Parathyroid adenoma (tissue), 2 donors: Measurements from ENCODE around the gene EEF1A2.

Experiments
- H2AFZ ChIP-seq: fragments of 300-600 bp; sonication (generic); one replicate; pipeline ENCODE4 v1.7.0; 2017; ENCODE audit warnings: antibody characterized with exemption, mild to moderate bottlenecking
- H3K27ac ChIP-seq: fragments of 300-600 bp; sonication (generic); one replicate; pipeline ENCODE4 v1.7.0; 2017
- H3K27me3 ChIP-seq: fragments of 300-600 bp; sonication (generic); one replicate; pipeline ENCODE4 v1.7.0; 2017; ENCODE audit warnings: low read length; ENCODE audit not compliant: control insufficient read depth, insufficient read depth
- H3K36me3 ChIP-seq: fragments of 300-600 bp; sonication (generic); one replicate; pipeline ENCODE4 v1.7.0; 2017; ENCODE audit warnings: low read length; ENCODE audit not compliant: control insufficient read depth, insufficient read depth
- H3K4me1 ChIP-seq: fragments of 300-600 bp; sonication (generic); one replicate; pipeline ENCODE4 v1.7.0; 2017; ENCODE audit warnings: control low read depth
- H3K4me2 ChIP-seq: fragments of 300-600 bp; sonication (generic); one replicate; pipeline ENCODE4 v1.7.0; 2017; ENCODE audit warnings: low read length
- H3K4me3 ChIP-seq: fragments of 300-600 bp; sonication (generic); one replicate; pipeline ENCODE4 v1.7.0; 2017; ENCODE audit warnings: low read depth, low read length
- H3K79me2 ChIP-seq: fragments of 300-600 bp; sonication (generic); one replicate; pipeline ENCODE4 v1.7.0; 2017; ENCODE audit warnings: control low read depth
- H3K9ac ChIP-seq: fragments of 300-600 bp; sonication (generic); one replicate; pipeline ENCODE4 v1.7.0; 2017; ENCODE audit warnings: mild to moderate bottlenecking
- H3K9me3 ChIP-seq: fragments of 300-600 bp; sonication (generic); one replicate; pipeline ENCODE4 v1.7.0; 2017; ENCODE audit warnings: low read length; ENCODE audit not compliant: control insufficient read depth
- CTCF ChIP-seq: fragments of 300-600 bp; sonication (generic); IDR thresholded peaks from one replicate; pipeline ENCODE4 v1.7.0; 2017; ENCODE audit warnings: antibody characterized with exemption, mild to moderate bottlenecking
- donor health status: primary hyperparathyroidism.

Gene EEF1A2

GRCh38 chr20:63513207-63513606 is 14.3 kb upstream of the EEF1A2 start:
- Histone ChIP-seq H3K27ac (no peak overlapping the region), H3K36me3 (no peaks in the 10 kb centered on the region), H3K4me1 (no peaks in the 10 kb centered on the region), H3K4me2 (no peak overlapping the region), H3K9me3 (no peaks in the 10 kb centered on the region), H3K27me3 (no peaks in the 10 kb centered on the region), H3K9ac (no peak overlapping the region), H3K4me3 (no peak overlapping the region), H3K79me2 (no peaks in the 10 kb centered on the region), H2AFZ (no peak overlapping the region)
- TF ChIP-seq CTCF = no peak

- Histone ChIP-seq H3K4me2 (no peak overlapping the region), H3K36me3 (no peaks in the 10 kb centered on the region), H3K79me2 (no peaks in the 10 kb centered on the region), H3K27me3 (no peaks in the 10 kb centered on the region), H3K27ac (no peak overlapping the region), H3K9ac (no peak overlapping the region), H3K4me1 (no peaks in the 10 kb centered on the region), H3K4me3 (no peak overlapping the region), H2AFZ (no peak overlapping the region), H3K9me3 (no peaks in the 10 kb centered on the region)
- no peak for TF ChIP-seq CTCF
Observed at GRCh38 chr20:63509088-63509564, 10.2 kb upstream of the EEF1A2 start.

GRCh38 chr20:63508072-63508768 is 9.3 kb upstream of the EEF1A2 start:
- H3K27me3 ChIP-seq = no peaks in the 10 kb centered on the region

GRCh38 chr20:63507083-63507743 is 8.3 kb upstream of the EEF1A2 start:
- Histone ChIP-seq H3K27ac (no peak overlapping the region), H3K36me3 (no peaks in the 10 kb centered on the region), H3K9me3 (no peaks in the 10 kb centered on the region), H3K9ac (no peak overlapping the region), H3K4me3 (no peak overlapping the region), H2AFZ (no peak overlapping the region), H3K4me1 (no peaks in the 10 kb centered on the region), H3K79me2 (no peaks in the 10 kb centered on the region), H3K4me2 (no peak overlapping the region), H3K27me3 (no peaks in the 10 kb centered on the region)
- no peak for TF ChIP-seq CTCF

More at GRCh38 chr20:63508072-63508768, 9.3 kb upstream of the EEF1A2 start:
- no peaks in the 10 kb centered on the region for H3K9me3 ChIP-seq
- no peaks in the 10 kb centered on the region for H3K4me1 ChIP-seq
- no peaks in the 10 kb centered on the region for H3K79me2 ChIP-seq
- H3K4me2 ChIP-seq = no peak overlapping the region
- no peak for TF ChIP-seq CTCF
- no peak overlapping the region for H3K4me3 ChIP-seq
- H3K9ac ChIP-seq = no peak overlapping the region
- H2AFZ ChIP-seq = no peak overlapping the region
- H3K27ac ChIP-seq = no peak overlapping the region
- no peaks in the 10 kb centered on the region for H3K36me3 ChIP-seq
